HG03139 (cell line): ENCODE data around the gene EDDM13.
"Not testable (repeated sequence)": the region's sequence is repeated elsewhere in the genome, so short reads cannot be mapped to it uniquely, and the experiment has no call there.

Source experiments
- ATAC-seq: cut with Tn5 transposase; IDR thresholded peaks from one replicate; pipeline ENCODE4 v1.9.1; 2021; ENCODE audit not compliant: unreplicated experiment

EDDM13 gene

GRCh38 chr19:56319991-56320390 lies 47.4 kb downstream of the EDDM13 start:
- ATAC-seq = no peak

DNA sequence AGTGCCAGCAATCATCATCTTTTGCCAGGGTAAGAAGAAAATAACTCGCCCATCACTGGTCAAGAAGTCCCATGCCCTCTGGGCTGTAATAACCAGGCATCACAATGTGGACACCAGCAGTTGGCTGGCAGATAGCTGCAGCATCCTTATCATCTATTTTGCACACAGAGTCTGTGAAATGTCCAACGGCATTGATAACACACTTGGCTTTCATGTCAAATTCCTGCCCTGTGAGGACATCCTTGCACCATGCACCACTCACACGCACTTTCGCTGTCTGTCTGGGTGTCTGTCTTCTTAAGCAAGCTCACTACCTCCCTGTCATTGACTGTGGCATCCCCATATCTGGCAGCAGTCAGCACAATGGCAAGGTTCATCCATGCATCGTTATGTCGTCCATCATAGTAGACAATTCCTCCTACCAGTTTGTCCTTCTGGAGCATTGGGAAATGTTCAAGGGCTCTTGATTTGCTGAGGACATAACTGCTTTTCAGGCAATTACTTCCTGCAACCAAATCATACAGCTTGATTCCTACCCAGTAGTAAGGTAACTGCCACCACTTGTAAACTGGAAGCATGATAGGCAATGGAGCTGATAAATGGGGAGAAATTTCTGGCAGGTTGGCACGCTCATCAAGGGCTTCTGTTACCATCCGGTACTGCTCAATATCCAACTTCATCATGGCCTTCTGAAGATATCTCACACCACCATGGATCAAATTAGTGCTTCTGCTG lies 48.9 kb downstream of the EDDM13 start:
- ATAC-seq = no peak

- ATAC-seq = no peak
These were observed 49.5 kb downstream of the EDDM13 start for GRCh38 chr19:56321989-56322440.

DNA sequence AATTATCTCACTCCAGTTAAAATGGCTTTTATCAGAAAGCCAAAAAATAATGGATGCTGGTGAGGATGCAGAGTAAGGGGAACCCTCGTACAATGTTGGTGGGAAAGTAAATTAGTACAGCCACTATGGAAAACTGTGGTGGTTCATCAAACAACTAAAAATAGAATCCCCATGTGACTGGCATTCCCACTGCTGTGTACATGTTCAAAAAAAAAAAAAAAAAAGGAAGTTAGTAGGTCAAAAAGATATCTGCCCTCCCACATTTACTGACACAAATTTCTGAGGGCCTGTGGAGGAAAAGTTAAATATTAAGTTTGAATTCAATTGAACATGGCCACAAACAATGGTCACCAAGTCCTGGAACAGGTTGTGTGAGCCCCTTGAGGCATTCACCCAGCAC lies 51.9 kb downstream of the EDDM13 start:
- no peak for ATAC-seq

DNA sequence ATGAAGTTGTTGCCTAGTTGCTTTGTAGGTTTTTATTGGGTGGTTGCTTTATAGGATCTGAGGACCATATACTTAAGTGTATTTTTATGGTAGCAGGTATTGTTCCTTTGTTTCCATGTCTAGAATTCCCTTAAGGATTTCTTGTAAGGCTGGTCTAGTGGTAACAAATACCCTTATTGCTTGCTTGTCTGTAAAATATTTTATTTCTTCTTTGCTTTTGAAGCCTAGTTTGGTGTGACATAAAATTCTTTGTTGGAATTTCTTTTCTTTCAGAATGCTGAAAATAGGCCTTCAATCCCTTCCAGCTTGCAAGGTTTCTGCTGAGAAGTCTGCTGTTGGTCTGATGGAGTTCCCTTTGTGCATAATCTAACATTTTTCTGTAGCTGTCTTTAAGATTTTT lies 60.1 kb downstream of the EDDM13 start:
- no peak for ATAC-seq

- ATAC-seq = no peak
These were observed 61.0 kb downstream of the EDDM13 start for GRCh38 chr19:56333506-56333905.

DNA sequence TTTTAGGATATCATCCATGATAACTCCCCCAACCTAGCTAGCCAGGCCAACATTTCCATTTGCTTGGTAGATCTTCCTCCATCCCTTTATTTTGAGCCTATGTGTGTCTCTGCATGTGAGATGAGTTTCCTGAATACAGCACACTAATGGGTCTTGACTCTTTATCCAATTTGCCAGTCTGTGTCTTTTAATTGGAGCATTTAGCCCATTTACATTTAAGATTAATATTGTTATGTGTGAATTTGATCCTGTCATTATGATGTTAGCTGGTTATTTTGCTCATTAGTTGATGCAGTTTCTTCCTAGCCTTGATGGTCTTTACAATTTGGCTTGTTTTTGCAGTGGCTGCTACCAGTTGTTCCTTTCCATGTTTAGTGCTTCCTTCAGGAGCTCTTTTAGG lies 62.8 kb downstream of the EDDM13 start:
- ATAC-seq = not testable (repeated sequence)

GRCh38 chr19:56337077-56337476 lies 64.5 kb downstream of the EDDM13 start:
- ATAC-seq = not testable (repeated sequence)

GRCh38 chr19:56339031-56339430 lies 66.5 kb downstream of the EDDM13 start:
- not testable (repeated sequence) for ATAC-seq

DNA sequence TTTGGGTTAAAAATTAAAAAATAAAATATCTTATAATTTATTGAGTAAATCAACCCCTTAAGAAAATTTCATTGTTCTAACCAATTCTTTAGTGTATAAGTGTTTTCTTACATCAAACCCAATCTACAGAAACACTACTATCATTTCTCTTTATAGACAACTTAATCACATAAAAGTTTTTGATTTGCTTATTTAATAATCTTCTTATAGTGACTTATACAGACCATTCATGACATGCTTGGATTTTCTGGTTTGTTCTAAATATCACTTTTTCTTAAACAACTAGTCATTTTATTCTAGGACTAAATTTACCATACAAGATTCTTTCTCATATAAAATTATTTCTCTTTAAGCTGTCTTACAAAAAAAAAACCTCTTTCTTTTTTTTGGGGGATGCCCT lies 69.4 kb downstream of the EDDM13 start:
- no peak for ATAC-seq

DNA sequence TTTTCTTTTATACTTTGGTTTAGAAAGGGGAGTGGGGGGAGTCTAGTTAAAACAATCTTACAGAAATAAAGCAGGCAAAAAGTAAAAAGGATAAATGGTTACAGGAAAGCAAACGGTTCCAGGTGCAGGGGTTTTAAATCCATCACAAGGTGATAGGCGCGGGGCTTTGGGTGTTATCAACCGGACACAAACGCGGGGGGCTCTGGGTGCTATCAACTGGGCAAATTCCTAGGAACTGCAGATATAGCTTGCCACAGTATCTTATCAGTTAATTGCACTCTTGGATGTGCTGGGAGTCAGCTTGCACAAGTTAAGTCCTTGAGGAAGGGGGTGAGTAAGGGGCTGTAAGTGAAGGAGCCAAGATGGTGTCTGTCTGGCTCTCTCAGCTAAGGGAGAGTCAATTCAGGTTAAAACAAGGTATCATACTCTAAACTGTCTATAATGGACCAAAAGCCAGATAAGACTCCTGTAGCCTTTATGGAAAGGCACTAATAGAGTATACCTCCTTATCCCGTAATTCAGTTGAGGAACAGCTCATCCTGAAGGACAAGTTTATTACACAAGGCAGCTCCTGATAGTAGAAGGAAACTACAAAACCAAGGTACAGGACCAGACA lies 74.7 kb downstream of the EDDM13 start:
- ATAC-seq = no peak

DNA sequence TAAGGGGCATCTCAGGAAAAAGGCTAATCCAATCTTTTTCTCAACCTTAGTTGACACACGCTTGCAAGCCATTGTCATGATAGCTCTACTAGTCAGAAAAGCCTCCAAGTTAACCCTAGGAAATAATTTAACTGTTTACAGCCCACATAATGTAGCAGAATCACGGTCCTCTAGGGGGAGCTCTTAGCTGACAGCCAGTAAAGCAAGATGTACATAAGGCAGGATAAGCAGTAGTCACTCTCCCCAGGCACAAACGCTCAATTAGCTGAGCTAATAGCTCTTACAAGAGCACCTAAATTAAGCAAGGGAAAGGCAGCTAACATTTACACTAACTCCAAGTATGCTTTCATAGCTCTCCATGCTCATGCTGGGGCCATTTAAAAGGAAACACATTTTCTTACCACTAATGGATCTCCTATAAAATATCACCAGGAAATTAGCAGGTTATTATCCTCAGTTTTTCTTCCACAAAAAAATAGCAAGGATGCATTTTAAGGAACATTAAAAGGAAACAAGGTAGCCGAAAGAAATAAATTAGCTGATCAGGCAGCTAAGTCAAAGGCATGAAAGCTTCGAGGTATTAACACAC lies 75.8 kb downstream of the EDDM13 start:
- no peak for ATAC-seq

- ATAC-seq = no peak
These were observed 78.0 kb downstream of the EDDM13 start for GRCh38 chr19:56350416-56351045.

DNA sequence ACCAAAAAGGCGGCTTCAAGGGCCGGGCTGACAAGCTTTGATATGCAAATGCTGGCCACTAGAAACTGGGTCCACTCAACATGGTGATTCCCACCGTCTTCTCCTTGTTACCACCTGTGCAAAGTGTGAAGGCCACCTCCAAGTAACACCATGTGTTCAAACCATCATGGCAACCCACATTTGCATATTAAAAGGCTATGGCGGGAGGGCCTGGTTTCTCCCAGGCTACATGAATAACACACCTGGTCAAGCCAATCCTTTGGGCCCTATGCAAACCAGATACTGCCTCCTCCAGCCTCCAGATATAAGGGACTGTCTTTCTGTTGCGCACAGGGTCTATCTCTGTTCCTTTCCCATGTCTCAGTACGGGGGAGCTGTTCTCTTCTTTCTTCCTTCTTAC lies 78.7 kb downstream of the EDDM13 start:
- no peak for ATAC-seq

GRCh38 chr19:56355517-56355916 lies 83.0 kb downstream of the EDDM13 start:
- no peak for ATAC-seq

DNA sequence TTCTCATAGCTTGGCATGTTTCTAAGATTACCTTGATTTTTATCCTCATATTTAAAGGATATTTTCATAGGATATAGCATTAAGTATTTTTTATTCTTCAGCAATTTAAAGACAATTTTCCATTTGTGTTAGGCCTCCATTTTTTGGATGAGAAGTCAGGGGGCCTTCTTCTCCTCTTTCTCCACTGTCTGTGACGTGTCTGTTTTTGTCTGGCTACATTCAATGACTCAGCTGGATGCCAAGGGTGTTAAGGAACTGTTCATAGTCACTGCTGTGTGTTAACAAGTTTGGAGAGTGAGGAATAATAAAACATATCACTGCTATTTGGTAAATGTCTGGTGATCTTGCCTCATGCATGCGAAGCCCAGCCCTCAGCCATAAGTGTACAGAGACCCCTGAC lies 84.4 kb downstream of the EDDM13 start:
- no peak for ATAC-seq
